Psoas muscle (tissue), 8 donors: ENCODE measurements around the gene SHROOM3. TPM values are rescaled to one million over a fixed set of nuclear protein-coding genes. Genes with fewer than 3 reads are reported as not detected.
"Not testable (repeated sequence)": the region's sequence is repeated elsewhere in the genome, so short reads cannot be mapped to it uniquely, and the experiment has no call there.

Experiments used
- ATAC-seq, 4 donors: fragments of 200-7000 bp; cut with Tn5 transposase; one replicate each; pipeline ENCODE4 v1.9.1; 2020; ENCODE audit warnings: moderate library complexity in 3 of 4, mild to moderate bottlenecking in 2 of 4
- DNase-seq, 2 donors: peaks; one replicate each; pipeline ENCODE4 v3.0.0-alpha.2; 2020
- H3K27ac ChIP-seq: fragments of 200-600 bp; one replicate; pipeline ENCODE4 v1.8.0; 2022
- H3K27me3 ChIP-seq, 3 donors: fragments of 200-600 bp in 1 of 3; one replicate each; pipeline versions ENCODE4 v1.6.1 to v1.8.0; 2013 to 2022; ENCODE audit warnings: low read length in 2 of 3, mild to moderate bottlenecking in 2 of 3, moderate library complexity in 1 of 3; ENCODE audit not compliant: insufficient read depth in 3 of 3
- H3K36me3 ChIP-seq, 2 donors: fragments of 200-600 bp in 1 of 2; one replicate each; pipeline versions ENCODE4 v1.6.1 to v1.8.0; 2013 to 2022; ENCODE audit warnings: low read depth in 1 of 2, mild to moderate bottlenecking in 1 of 2, moderate library complexity in 1 of 2; ENCODE audit not compliant: insufficient read depth in 1 of 2
- H3K4me1 ChIP-seq: fragments of 200-600 bp; one replicate; pipeline ENCODE4 v1.8.0; 2022
- H3K4me3 ChIP-seq: fragments of 200-600 bp; one replicate; pipeline ENCODE4 v1.8.0; 2022; ENCODE audit warnings: mild to moderate bottlenecking
- H3K9me3 ChIP-seq: fragments of 200-600 bp; one replicate; pipeline ENCODE4 v1.8.0; 2022
- WGBS, 3 donors: extraction: QIAGEN DNeasy Blood & Tissue Kit; methylation state at CpG; one replicate each; pipeline versions ENCODE4 v1.1.6 to v1.1.7; 2013; 5-methylcytosine and 5-hydroxymethylcytosine counted together
- intact Hi-C, 2 donors: fragments of 100-400 bp; cut with DNase I; formaldehyde crosslinking; loops; one replicate each; pipeline versions ENCODE4 v1.11.0 to v1.14.2; 2022
- polyA plus RNA-seq, 3 donors: library from polyadenylated mRNA; stranded (reverse); fragments of 200-250 nt; gene quantifications; one replicate each; pipeline ENCODE4 v1.2.3, GENCODE V29; 2013
- total RNA-seq, 4 donors: library from RNA; stranded (reverse); fragmentation: NEBNext Ultra II Directional in 2 of 4; extraction: Animal tissue kit (Norgen Biotek cat#: 25700) in 2 of 4; gene quantifications; one replicate each; pipeline versions ENCODE4 v1.2.1 to v1.2.4, GENCODE V29; 2021 to 2023
- TF ChIP-seq, protein P1 (sequence below): fragments of 200-600 bp; IDR thresholded peaks from one replicate; pipeline ENCODE4 v1.8.0; 2022; ENCODE audit warnings: antibody characterized with exemption
- donor health status: healthy with polysubstance abuse.
- donor health status: DM: no; HTN: no; CAD: no; lungs with moderate emphysema.
- donor health status: Bipolar disorder and iron deficiency.
- donor health status: healthy.
- donor health status: DM: yes; HTN: yes; CAD: no.
- donor health status: DM: no; HTN: no; CAD: no.
- donor health status: DM: no; HTN: no; CAD: no.
- donor health status: DM: yes; HTN: yes; CAD: no.

SHROOM3 gene
- total and polyA plus RNA-seq, 7 donors, result 0.01 to 0.79 (median 0.06) TPM

DNA sequence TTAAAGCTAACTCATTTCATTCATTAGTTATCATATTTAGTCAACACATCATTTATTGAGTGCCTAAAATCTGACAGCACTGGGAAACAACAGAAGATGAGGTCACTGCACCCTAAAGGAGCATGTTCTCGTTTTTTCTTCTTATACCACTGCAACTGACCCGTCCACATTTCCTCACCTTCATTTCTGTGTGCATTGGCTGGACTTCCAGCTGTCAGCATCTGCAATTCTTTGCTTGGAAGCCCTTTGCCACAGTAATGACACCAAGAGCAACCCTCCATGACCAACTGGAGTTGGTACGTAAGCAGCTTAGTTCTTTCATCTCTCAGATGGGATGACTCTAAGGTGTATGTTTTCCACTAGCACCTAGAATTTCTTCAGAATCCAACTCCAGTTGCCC is 13.2 kb downstream of the SHROOM3 start:
- WGBS, 3 donors, result 89 to 90% (median 90%) methylated on average over 3 of the region's 3 CpGs
- H3K27ac ChIP-seq, result no peak overlapping the region
- intact Hi-C loops, result no loop called here
- DNase-seq (no peak), ATAC-seq (no peak)
- H3K9me3 ChIP-seq, result no peaks in the 10 kb centered on the region
- no peaks in the 10 kb centered on the region for H3K27me3 ChIP-seq
- H3K4me3 ChIP-seq, result no peak overlapping the region
- TF ChIP-seq, protein P1, sequence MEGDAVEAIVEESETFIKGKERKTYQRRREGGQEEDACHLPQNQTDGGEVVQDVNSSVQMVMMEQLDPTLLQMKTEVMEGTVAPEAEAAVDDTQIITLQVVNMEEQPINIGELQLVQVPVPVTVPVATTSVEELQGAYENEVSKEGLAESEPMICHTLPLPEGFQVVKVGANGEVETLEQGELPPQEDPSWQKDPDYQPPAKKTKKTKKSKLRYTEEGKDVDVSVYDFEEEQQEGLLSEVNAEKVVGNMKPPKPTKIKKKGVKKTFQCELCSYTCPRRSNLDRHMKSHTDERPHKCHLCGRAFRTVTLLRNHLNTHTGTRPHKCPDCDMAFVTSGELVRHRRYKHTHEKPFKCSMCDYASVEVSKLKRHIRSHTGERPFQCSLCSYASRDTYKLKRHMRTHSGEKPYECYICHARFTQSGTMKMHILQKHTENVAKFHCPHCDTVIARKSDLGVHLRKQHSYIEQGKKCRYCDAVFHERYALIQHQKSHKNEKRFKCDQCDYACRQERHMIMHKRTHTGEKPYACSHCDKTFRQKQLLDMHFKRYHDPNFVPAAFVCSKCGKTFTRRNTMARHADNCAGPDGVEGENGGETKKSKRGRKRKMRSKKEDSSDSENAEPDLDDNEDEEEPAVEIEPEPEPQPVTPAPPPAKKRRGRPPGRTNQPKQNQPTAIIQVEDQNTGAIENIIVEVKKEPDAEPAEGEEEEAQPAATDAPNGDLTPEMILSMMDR, result no peak
- H3K4me1 ChIP-seq, result no peaks in the 10 kb centered on the region
- H3K36me3 ChIP-seq, result no peaks in the 10 kb centered on the region

DNA sequence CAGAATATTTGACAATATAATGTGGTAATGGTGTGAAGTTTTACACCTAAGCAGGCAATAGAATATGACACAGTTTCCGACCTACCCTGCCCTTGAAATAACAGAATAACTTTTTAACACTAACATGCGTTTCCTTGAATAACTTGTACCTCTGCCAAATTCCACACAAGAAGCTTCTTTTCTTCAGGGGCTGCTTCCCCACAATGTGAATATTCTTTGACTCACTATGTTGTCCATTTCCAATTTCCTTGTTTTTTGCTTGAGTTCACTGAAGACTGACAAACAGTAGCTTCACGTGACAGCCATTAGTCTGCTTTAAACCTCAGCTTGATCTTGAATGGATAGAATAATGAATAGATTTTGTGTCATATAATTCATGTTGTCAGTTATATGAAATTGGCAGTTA is 14.3 kb downstream of the SHROOM3 start:
- 34 to 50% (median 41%) methylated on average over 3 of the region's 3 CpGs for WGBS, 3 donors
- no peaks in the 10 kb centered on the region for H3K36me3 ChIP-seq

DNA sequence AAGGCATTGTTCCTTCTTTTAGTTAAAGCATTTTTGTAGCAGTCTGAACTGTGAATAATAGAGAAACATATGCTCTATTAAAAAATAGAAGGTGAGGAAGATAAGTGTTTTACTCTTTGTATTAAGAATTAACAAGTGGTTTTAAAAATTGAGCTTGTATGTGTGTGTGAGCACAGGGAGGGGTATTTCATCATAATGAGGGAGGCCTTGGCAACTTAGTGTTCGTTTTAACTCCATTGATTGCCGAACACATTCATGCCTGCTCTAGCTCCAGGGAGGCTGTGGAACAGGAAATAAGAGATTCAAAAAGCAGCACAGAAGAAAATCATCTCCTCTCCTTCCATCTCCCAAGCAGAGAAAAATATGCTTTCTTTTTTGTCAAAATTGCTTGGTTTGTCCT is 14.8 kb downstream of the SHROOM3 start:
- H3K9me3 ChIP-seq, result no peaks in the 10 kb centered on the region
- DNase-seq, result no peak
- WGBS, 3 donors, result 53 to 78% (median 53%) methylated on average over 2 of the region's 2 CpGs
- H3K4me1 ChIP-seq, result no peaks in the 10 kb centered on the region
- H3K27me3 ChIP-seq, result no peaks in the 10 kb centered on the region
- ATAC-seq, result no peak
- no peak overlapping the region for H3K27ac ChIP-seq
- TF ChIP-seq, protein P1, result no peak
- intact Hi-C loops, result no loop called here
- H3K4me3 ChIP-seq, result no peak overlapping the region
- H3K36me3 ChIP-seq, result no peaks in the 10 kb centered on the region

More for the DNA sequence above, 14.3 kb downstream of the SHROOM3 start:
- H3K4me1 ChIP-seq, result no peaks in the 10 kb centered on the region
- no peak for ATAC-seq
- no peaks in the 10 kb centered on the region for H3K27me3 ChIP-seq
- H3K4me3 ChIP-seq, result no peak overlapping the region
- H3K9me3 ChIP-seq, result no peaks in the 10 kb centered on the region
- no peak overlapping the region for H3K27ac ChIP-seq
- no peak for DNase-seq
- intact Hi-C loops, result no loop called here
- TF ChIP-seq, protein P1, result no peak

DNA sequence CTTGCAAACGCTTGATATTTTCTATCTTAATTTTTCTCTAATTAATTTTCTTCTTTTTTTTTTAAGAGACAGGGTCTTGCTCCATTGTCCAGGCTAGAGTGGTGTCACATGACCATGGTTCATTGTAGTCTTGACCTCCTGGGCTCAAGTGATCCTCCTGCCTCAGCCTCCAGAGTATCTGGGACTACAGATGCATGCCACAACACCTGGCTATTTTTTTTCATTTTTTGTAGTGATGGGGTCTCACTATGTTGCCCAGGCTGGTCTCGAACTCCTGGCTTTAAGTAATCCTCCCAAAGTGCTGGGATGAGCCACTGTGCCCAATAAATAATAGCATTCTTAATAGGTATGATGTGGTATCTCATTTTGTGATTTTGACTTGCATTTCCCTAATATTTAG is 18.2 kb downstream of the SHROOM3 start:
- Histone ChIP-seq H3K36me3 (no peaks in the 10 kb centered on the region), H3K4me3 (no peak overlapping the region), H3K27ac (no peak overlapping the region), H3K9me3 (no peaks in the 10 kb centered on the region), H3K27me3 (no peaks in the 10 kb centered on the region), H3K4me1 (no peaks in the 10 kb centered on the region)
- DNase-seq (no peak), ATAC-seq (no peak)
- TF ChIP-seq, protein P1, result no peak
- WGBS, 3 donors, result 89 to 92% (median 90%) methylated on average over 2 of the region's 2 CpGs
- intact Hi-C loops, result no loop called here

DNA sequence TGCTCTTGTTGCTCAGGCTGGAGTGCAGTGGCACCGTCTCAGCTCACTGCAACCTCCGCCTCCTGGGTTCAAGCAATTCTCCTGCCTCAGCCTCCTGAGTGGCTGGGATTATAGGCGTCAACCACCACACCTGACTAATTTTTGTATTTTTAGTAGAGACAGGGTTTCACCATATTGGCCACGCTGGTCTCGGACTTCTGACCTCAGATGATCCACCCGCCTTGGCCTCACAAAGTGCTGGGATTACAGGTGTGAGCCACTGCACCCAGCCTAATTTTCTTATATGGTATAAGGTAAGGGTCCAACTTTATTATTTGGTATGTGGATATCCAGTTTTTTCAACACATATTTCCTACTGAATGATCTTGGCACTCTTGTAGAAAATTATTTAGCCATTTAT is 19.0 kb downstream of the SHROOM3 start:
- 90 to 93% (median 91%) methylated on average over 6 of the region's 6 CpGs for WGBS, 3 donors
- DNase-seq, H3K27me3 ChIP-seq, H3K36me3 ChIP-seq, H3K9me3 ChIP-seq, H3K4me1 ChIP-seq, H3K4me3 ChIP-seq, H3K27ac ChIP-seq, ATAC-seq, intact Hi-C loops: not testable (repeated sequence)
